IMR-90 (cell line): Measurements from ENCODE around the gene SLC46A2. TPM values are rescaled to one million over a fixed set of nuclear protein-coding genes. Genes with fewer than 3 reads are reported as not detected.

Experiments used
- ATAC-seq: fragments of 200-7000 bp; cut with Tn5 transposase; 2 replicates; pipeline ENCODE4 v1.9.1; 2020; ENCODE audit warnings: low read depth, mild to moderate bottlenecking, moderate library complexity
- BruUV-seq: library from RNA; stranded (reverse); fragments of 400-500 nt; replicated peaks from 2 replicates; lab custom pipeline; 2021; lab: Mats Ljungman, UMichigan
- CTCF ChIA-PET: fragments of 300-600 bp; formaldehyde crosslinking; extraction: SDS; loops from one replicate; lab custom pipeline; 2021; ENCODE audit warnings: antibody characterized with exemption; lab: Yijun Ruan, JAX
- POLR2A ChIA-PET: fragments of 300-600 bp; sonication (Branson Sonifier 250); formaldehyde crosslinking; loops from one replicate; lab custom pipeline; 2022; ENCODE audit warnings: antibody characterized with exemption; ENCODE audit not compliant: unreplicated experiment; lab: Charles Lee
- DNase-seq: peaks from one replicate; pipeline ENCODE4 v3.0.0; 2013
- H2AFZ ChIP-seq: replicated peaks from 2 replicates; pipeline ENCODE3; 2013; ENCODE audit warnings: low read length, mild to moderate bottlenecking; ENCODE audit not compliant: poor library complexity
- H2AK5ac ChIP-seq: 2 replicates; pipeline ENCODE4 v1.6.1; 2013; ENCODE audit warnings: low read depth, low read length, inconsistent platforms
- H2AK9ac ChIP-seq: replicated peaks from 2 replicates; pipeline ENCODE3; 2013; ENCODE audit warnings: mild to moderate bottlenecking, low read depth, low read length, moderate library complexity; ENCODE audit not compliant: poor library complexity
- H2BK120ac ChIP-seq: 2 replicates; pipeline ENCODE4 v1.6.1; 2013; ENCODE audit warnings: low read depth, low read length, inconsistent platforms
- H2BK15ac ChIP-seq: 3 replicates; pipeline ENCODE4 v1.6.1; 2013; ENCODE audit warnings: low read depth, low read length, inconsistent platforms
- H2BK20ac ChIP-seq: 2 replicates; pipeline ENCODE4 v1.6.1; 2013; ENCODE audit warnings: low read depth, mild to moderate bottlenecking, inconsistent platforms, low read length, moderate library complexity
- H2BK5ac ChIP-seq: 2 replicates; pipeline ENCODE4 v1.6.1; 2013; ENCODE audit warnings: mild to moderate bottlenecking, low read depth, low read length, inconsistent platforms; ENCODE audit not compliant: poor library complexity, severe bottlenecking
- H3K14ac ChIP-seq: replicated peaks from 2 replicates; pipeline ENCODE4 v1.6.1; 2013; ENCODE audit warnings: low read depth, low read length, inconsistent platforms
- H3K18ac ChIP-seq: 2 replicates; pipeline ENCODE4 v1.6.1; 2013; ENCODE audit warnings: low read depth, low read length, control low read depth
- H3K23ac ChIP-seq: 2 replicates; pipeline ENCODE4 v1.6.1; 2013; ENCODE audit warnings: low read depth, low read length, inconsistent platforms
- H3K27ac ChIP-seq: 2 replicates; pipeline ENCODE4 v1.5.1; 2013; ENCODE audit warnings: mild to moderate bottlenecking, control low read depth, low read length; ENCODE audit not compliant: insufficient read depth
- H3K27me3 ChIP-seq: 2 replicates; pipeline ENCODE4 v1.6.1; 2013; ENCODE audit warnings: low read length; ENCODE audit not compliant: control insufficient read depth, insufficient read depth
- H3K36me3 ChIP-seq: 2 replicates; pipeline ENCODE4 v1.6.1; 2013; ENCODE audit warnings: low read length, mixed read lengths; ENCODE audit not compliant: control insufficient read depth, insufficient read depth
- H3K4ac ChIP-seq: 2 replicates; pipeline ENCODE4 v1.6.1; 2013; ENCODE audit warnings: low read depth, low read length, inconsistent platforms
- H3K4me1 ChIP-seq: 2 replicates; pipeline ENCODE4 v1.6.1; 2013; ENCODE audit warnings: low read length, mixed read lengths; ENCODE audit not compliant: control insufficient read depth, insufficient read depth
- H3K4me2 ChIP-seq: 2 replicates; pipeline ENCODE4 v1.6.1; 2013; ENCODE audit warnings: low read depth, mild to moderate bottlenecking, control low read depth, low read length, moderate library complexity
- H3K4me3 ChIP-seq: 2 replicates; pipeline ENCODE4 v1.5.1; 2013; ENCODE audit warnings: low read depth, mild to moderate bottlenecking, control low read depth, low read length, moderate library complexity; ENCODE audit not compliant: insufficient read depth
- H3K56ac ChIP-seq: 2 replicates; pipeline ENCODE4 v1.6.1; 2013; ENCODE audit warnings: low read length, inconsistent platforms; ENCODE audit not compliant: insufficient read depth; ENCODE audit errors: extremely low read depth
- H3K79me1 ChIP-seq, 2 experiments: 2 replicates each; pipeline ENCODE4 v1.6.1; 2013; ENCODE audit warnings: low read length in 2 of 2, inconsistent platforms in 1 of 2, low read depth in 1 of 2
- H3K9ac ChIP-seq: 2 replicates; pipeline ENCODE4 v1.6.1; 2013; ENCODE audit warnings: low read depth, low read length, control low read depth
- H3K9me1 ChIP-seq: 2 replicates; pipeline ENCODE4 v1.6.1; 2013; ENCODE audit warnings: low read length, inconsistent platforms; ENCODE audit not compliant: insufficient read depth
- H3K9me3 ChIP-seq: 2 replicates; pipeline ENCODE4 v1.6.1; 2013; ENCODE audit warnings: low read length; ENCODE audit not compliant: control insufficient read depth, insufficient read depth
- H4K20me1 ChIP-seq: 2 replicates; pipeline ENCODE4 v1.6.1; 2013; ENCODE audit warnings: low read length, inconsistent platforms; ENCODE audit not compliant: insufficient read depth
- H4K5ac ChIP-seq: 2 replicates; pipeline ENCODE4 v1.6.1; 2013; ENCODE audit warnings: mild to moderate bottlenecking, low read depth, low read length, control low read depth
- H4K8ac ChIP-seq, 2 experiments: 2 replicates each; pipeline ENCODE4 v1.6.1; 2013; ENCODE audit warnings: low read depth in 2 of 2, low read length in 2 of 2, control low read depth in 1 of 2, inconsistent platforms in 1 of 2
- H4K91ac ChIP-seq: 2 replicates; pipeline ENCODE4 v1.6.1; 2013; ENCODE audit warnings: low read depth, low read length, inconsistent platforms; ENCODE audit not compliant: insufficient read depth
- BHLHE40 ChIP-seq: fragments of 150-350 bp; IDR thresholded peaks from 2 replicates; pipeline ENCODE4 v1.6.1; 2016; ENCODE audit warnings: mild to moderate bottlenecking, low read depth, low read length
- CEBPB ChIP-seq: IDR thresholded peaks from 2 replicates; pipeline ENCODE4 v1.6.1; 2012; ENCODE audit warnings: low read depth, low read length, improper control_type of control experiment
- CHD1 ChIP-seq: IDR thresholded peaks from 2 replicates; pipeline ENCODE4 v1.6.1; 2012; ENCODE audit warnings: low read depth, low read length, improper control_type of control experiment
- CTCF ChIP-seq: conservative IDR thresholded peaks from 2 replicates; pipeline ENCODE4 v1.5.1; 2012; ENCODE audit warnings: mild to moderate bottlenecking, low read depth, low read length, improper control_type of control experiment
- ELK1 ChIP-seq: fragments of 150-350 bp; IDR thresholded peaks from 2 replicates; pipeline ENCODE4 v1.6.1; 2016; ENCODE audit warnings: low read depth, mild to moderate bottlenecking, low read length, moderate library complexity, borderline replicate concordance
- FOS ChIP-seq: fragments of 150-350 bp; IDR thresholded peaks from 2 replicates; pipeline ENCODE4 v1.6.1; 2016; ENCODE audit warnings: low read depth, low read length
- MAFK ChIP-seq: IDR thresholded peaks from 2 replicates; pipeline ENCODE4 v1.6.1; 2012; ENCODE audit warnings: low read depth, low read length, improper control_type of control experiment
- MAZ ChIP-seq: IDR thresholded peaks from 2 replicates; pipeline ENCODE4 v1.6.1; 2012; ENCODE audit warnings: low read depth, mild to moderate bottlenecking, low read length, improper control_type of control experiment, moderate library complexity, borderline replicate concordance
- MXI1 ChIP-seq: IDR thresholded peaks from 2 replicates; pipeline ENCODE4 v1.6.1; 2012; ENCODE audit warnings: low read depth, mild to moderate bottlenecking, low read length, moderate library complexity, borderline replicate concordance
- NFE2L2 ChIP-seq: fragments of 150-350 bp; IDR thresholded peaks from 2 replicates; pipeline ENCODE4 v1.6.1; 2016; ENCODE audit warnings: low read depth, mild to moderate bottlenecking, low read length
- POLR2A ChIP-seq: IDR thresholded peaks from 2 replicates; pipeline ENCODE4 v1.6.1; 2012; ENCODE audit warnings: mild to moderate bottlenecking, low read depth, low read length
- RAD21 ChIP-seq: IDR thresholded peaks from 2 replicates; pipeline ENCODE4 v1.6.1; 2012; ENCODE audit warnings: low read length, improper control_type of control experiment
- RCOR1 ChIP-seq: IDR thresholded peaks from 2 replicates; pipeline ENCODE4 v1.6.1; 2012; ENCODE audit warnings: mild to moderate bottlenecking, low read length, improper control_type of control experiment; ENCODE audit not compliant: insufficient replicate concordance
- RFX5 ChIP-seq: IDR thresholded peaks from 2 replicates; pipeline ENCODE4 v1.8.0; 2012; ENCODE audit warnings: low read depth, mild to moderate bottlenecking, low read length, moderate library complexity
- SMC3 ChIP-seq: fragments of 150-350 bp; IDR thresholded peaks from 2 replicates; pipeline ENCODE4 v1.6.1; 2016; ENCODE audit warnings: low read depth, mild to moderate bottlenecking, antibody characterized with exemption, low read length, moderate library complexity
- WGBS, 2 experiments: methylation state at CpG; one replicate each; pipeline versions ENCODE4 v1.1.5 to v1.1.7; 2013; ENCODE audit warnings: missing lambda C conversion rate in 2 of 2; ENCODE audit not compliant: insufficient read length in 1 of 2; ENCODE audit errors: extremely low coverage in 2 of 2; 5-methylcytosine and 5-hydroxymethylcytosine counted together
- dilution Hi-C: fragments of 300-500 bp; cut with HindIII; formaldehyde crosslinking; loops from one replicate; pipeline ENCODE4 v1.14.3; 2018; ENCODE audit warnings: low sequenced_read_pairs; ENCODE audit not compliant: unreplicated experiment
- in situ Hi-C: fragments of 300-500 bp; cut with MboI; formaldehyde crosslinking; loops from 3 replicates; pipeline ENCODE4 v1.14.3; 2019; ENCODE audit warnings: low sequenced_read_pairs, inconsistent platforms, mixed read lengths
- intact Hi-C: fragments of 100-400 bp; cut with micrococcal nuclease; formaldehyde crosslinking; loops from 2 replicates; pipeline ENCODE4 v1.10.0; 2022
- polyA plus RNA-seq, 3 experiments: library from polyadenylated mRNA; depleted of rRNA; stranded (reverse); fragments of >200 nt; gene quantifications; 2 replicates each; pipeline ENCODE4 v1.2.3, GENCODE V29; 2012; ENCODE audit warnings: low replicate concordance in 1 of 3
- total RNA-seq: library from RNA; depleted of rRNA; stranded (reverse); fragments of >200 nt; gene quantifications from 2 replicates; pipeline ENCODE4 v1.2.3, GENCODE V29; 2012
- TF ChIP-seq, protein P1 (sequence below): fragments of 150-350 bp; IDR thresholded peaks from 2 replicates; pipeline ENCODE4 v1.6.1; 2017; ENCODE audit warnings: mild to moderate bottlenecking, antibody characterized with exemption, low read length, low read depth

SLC46A2 gene
- total and polyA plus RNA-seq, 2 of the 4 experiments (the other 2 are of a cell fraction) = not detected

DNA sequence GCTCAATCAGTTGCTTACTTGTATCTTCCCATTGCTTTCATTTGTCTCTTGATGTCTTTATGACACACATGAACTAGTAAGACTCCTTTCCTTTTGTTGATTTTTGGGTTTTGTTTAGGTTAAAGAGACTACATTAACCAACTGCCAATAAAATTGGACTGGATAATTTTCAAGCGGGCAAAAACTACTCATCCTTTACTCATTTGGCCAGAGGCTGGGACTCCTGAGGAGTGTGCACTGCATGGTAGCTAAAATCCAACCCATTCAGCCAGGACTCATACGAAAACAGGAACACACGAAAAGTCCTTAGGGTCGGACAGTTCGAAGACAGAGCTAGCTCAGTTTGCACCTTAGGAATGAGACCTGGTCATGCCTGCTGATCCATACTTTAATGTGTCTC, 6.0 kb downstream of the SLC46A2 start:
- no peak overlapping the region for H3K4ac ChIP-seq
- no peak overlapping the region for H2BK5ac ChIP-seq
- H3K9ac ChIP-seq = no peak overlapping the region
- H3K36me3 ChIP-seq = 0 out of 2 replicates have a peak, but pooled peaks cover 2% of the 10 kb centered on the region
- ChIA-PET CTCF (interaction anchor here (0.6 to 2.0 kb wide), 2 partner anchors 18 to 376 kb away, joined by 6 to 7 read pairs; no protein-coding TSS in a partner anchor), POLR2A (no interaction called here)
- H4K8ac ChIP-seq = no peak overlapping the region
- dilution Hi-C loops = no loop called here
- intact Hi-C loops = no loop called here
- TF ChIP-seq ELK1 (no peak), FOS (no peak), MAZ (no peak), RCOR1 (no peak), RAD21 (no peak), MXI1 (no peak), CEBPB (no peak), CTCF (no peak), BHLHE40 (no peak), RFX5 (no peak), SMC3 (no peak), CHD1 (no peak), MAFK (no peak), NFE2L2 (no peak), POLR2A (no peak)
- TF ChIP-seq, protein P1, sequence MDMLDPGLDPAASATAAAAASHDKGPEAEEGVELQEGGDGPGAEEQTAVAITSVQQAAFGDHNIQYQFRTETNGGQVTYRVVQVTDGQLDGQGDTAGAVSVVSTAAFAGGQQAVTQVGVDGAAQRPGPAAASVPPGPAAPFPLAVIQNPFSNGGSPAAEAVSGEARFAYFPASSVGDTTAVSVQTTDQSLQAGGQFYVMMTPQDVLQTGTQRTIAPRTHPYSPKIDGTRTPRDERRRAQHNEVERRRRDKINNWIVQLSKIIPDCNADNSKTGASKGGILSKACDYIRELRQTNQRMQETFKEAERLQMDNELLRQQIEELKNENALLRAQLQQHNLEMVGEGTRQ = no peak
- no peak overlapping the region for H2AK9ac ChIP-seq
- no peak for DNase-seq
- no peak overlapping the region for H3K56ac ChIP-seq
- H3K18ac ChIP-seq = no peak overlapping the region
- no peak overlapping the region for H2BK120ac ChIP-seq
- in situ Hi-C loops = no loop called here
- peaks cover 5% of the 10 kb centered on the region for H3K4me1 ChIP-seq
- no peak for ATAC-seq
- no peak overlapping the region for H3K23ac ChIP-seq
- BruUV-seq = no TSS peak
- no peak overlapping the region for H3K27ac ChIP-seq
- WGBS, 2 experiments = no CpG with 5 or more reads among the region's 5 CpGs
- no peaks in the 10 kb centered on the region for H4K20me1 ChIP-seq
- H3K14ac ChIP-seq = no peak overlapping the region
- H3K79me1 ChIP-seq = no peaks in the 10 kb centered on the region
- H3K9me1 ChIP-seq = no peaks in the 10 kb centered on the region; the same call in 1 of the 2 replicates
- no peak overlapping the region for H2BK15ac ChIP-seq
- H4K91ac ChIP-seq = no peak overlapping the region
- H2AK5ac ChIP-seq = no peak overlapping the region
- no peak overlapping the region for H2BK20ac ChIP-seq
- no peak overlapping the region for H4K5ac ChIP-seq
- H3K4me2 ChIP-seq = no peak overlapping the region
- H3K4me3 ChIP-seq = no peak overlapping the region
- H3K9me3 ChIP-seq = no peaks in the 10 kb centered on the region
- H2AFZ ChIP-seq = no peak overlapping the region
- H3K27me3 ChIP-seq = peaks cover 1% of the 10 kb centered on the region; the same call in 1 of the 2 replicates
